ENCODE measurements around the gene GNL2.

Gene GNL2

DNA sequence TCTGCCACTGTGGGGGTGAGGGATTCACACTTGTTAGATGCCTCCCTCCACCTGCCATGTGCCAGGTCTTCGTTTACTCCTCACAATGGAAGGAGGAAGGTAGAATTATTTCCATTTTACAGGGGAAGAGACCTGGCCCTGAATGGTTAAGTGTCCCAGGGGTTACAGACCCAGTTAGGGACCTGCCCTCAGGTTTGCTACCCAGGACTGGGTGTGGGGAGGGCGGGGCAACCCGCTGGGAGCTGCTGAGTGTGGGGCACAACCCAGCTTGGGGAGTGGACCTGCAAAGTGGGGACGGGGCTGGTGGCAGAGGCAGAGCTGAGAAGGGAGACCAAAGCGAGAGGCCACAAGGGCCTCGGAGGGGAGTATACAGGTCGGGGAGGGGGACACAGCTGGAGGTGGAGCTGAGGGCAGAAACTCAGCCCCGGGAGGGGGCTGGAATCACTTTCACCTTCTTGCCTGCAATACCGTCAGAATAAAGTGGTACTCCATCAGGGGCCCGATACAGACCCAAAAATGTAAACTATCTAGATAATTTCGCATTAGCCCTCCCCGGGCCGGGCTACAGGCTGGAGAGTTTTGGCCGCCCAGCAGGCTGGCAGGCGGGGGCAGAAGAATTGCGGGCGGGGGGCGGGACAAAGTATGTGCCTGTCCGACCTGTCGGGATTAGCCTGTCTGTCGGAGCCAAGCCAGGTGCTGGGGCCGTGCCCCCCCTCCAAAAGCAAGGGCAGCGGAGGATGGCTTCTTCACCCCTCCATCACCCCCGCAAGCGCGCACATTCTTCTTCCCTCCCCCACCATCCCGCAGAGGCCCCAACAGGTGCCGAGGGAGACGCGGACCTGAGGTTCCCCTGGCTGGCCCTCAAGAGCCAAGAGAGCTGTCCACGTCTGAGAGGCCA, 37.6 kb upstream of the GNL2 start:
- TF ChIP-seq, protein P1, sequence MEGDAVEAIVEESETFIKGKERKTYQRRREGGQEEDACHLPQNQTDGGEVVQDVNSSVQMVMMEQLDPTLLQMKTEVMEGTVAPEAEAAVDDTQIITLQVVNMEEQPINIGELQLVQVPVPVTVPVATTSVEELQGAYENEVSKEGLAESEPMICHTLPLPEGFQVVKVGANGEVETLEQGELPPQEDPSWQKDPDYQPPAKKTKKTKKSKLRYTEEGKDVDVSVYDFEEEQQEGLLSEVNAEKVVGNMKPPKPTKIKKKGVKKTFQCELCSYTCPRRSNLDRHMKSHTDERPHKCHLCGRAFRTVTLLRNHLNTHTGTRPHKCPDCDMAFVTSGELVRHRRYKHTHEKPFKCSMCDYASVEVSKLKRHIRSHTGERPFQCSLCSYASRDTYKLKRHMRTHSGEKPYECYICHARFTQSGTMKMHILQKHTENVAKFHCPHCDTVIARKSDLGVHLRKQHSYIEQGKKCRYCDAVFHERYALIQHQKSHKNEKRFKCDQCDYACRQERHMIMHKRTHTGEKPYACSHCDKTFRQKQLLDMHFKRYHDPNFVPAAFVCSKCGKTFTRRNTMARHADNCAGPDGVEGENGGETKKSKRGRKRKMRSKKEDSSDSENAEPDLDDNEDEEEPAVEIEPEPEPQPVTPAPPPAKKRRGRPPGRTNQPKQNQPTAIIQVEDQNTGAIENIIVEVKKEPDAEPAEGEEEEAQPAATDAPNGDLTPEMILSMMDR (IDR thresholded peaks at IDR 0.05; ENCODE audit: borderline replicate concordance, insufficient read depth, low read depth, low read length): no peak

DNA sequence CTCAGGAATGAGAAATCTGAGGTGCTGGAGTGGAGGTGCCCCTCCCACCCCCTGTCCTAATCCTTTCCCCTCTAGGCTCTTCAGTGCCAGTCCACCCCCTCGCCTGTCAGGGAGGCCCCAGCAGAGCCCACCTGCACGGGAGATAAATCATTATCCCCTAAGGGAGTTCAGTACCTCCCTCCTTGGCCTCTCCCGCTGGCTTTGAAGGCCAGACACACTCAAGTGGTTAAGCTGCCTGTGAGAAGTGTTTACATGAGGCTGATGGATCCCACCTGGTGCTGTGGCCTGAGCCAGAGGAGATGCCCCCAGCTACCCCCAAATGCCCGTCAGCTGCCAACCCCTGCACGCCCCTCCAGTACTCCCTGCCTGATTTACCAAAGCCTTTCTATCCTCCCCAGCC, 35.3 kb upstream of the GNL2 start:
- TF ChIP-seq, protein P1 (IDR thresholded peaks at IDR 0.05; ENCODE audit: borderline replicate concordance, insufficient read depth, low read depth, low read length): no peak

More for the DNA sequence above, 37.6 kb upstream of the GNL2 start:
- H3K4me3 ChIP-seq (ENCODE audit: low read depth, low read length): no peak overlapping the region

DNA sequence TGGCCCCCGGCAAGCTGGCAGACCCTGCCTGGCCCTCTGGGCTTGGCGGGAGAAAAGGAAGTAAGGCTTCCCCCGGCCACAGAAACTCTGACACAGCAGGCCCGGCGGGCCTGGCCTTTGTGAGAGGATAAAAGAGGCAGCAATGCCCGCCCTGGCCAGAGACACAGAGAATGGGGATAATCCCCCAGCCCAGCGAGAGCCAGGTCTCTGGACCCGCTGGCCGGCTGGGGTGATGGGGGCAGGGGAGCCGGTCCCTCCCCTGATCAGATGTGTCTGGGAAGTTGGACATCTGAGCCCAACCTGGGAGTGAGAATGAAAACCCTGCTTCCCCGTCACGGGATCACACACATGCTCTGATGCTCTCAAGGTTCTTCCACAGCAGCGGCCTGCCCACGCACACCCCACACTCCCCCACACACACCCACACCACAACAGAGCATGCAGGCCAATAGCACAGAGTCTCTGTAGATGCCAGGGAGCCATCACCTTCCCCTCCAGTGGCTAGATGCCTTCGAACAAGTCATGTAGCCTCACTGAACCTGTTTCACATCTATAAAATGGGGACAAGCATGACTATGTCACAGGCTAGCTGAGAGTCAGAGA, 34.8 kb upstream of the GNL2 start:
- H3K4me3 ChIP-seq (ENCODE audit: low read depth, low read length): no peak overlapping the region
- TF ChIP-seq, protein P1 (IDR thresholded peaks at IDR 0.05; ENCODE audit: borderline replicate concordance, insufficient read depth, low read depth, low read length): no peak

More for the DNA sequence above, 35.3 kb upstream of the GNL2 start:
- no peak overlapping the region for H3K4me3 ChIP-seq (ENCODE audit: low read depth, low read length)

DNA sequence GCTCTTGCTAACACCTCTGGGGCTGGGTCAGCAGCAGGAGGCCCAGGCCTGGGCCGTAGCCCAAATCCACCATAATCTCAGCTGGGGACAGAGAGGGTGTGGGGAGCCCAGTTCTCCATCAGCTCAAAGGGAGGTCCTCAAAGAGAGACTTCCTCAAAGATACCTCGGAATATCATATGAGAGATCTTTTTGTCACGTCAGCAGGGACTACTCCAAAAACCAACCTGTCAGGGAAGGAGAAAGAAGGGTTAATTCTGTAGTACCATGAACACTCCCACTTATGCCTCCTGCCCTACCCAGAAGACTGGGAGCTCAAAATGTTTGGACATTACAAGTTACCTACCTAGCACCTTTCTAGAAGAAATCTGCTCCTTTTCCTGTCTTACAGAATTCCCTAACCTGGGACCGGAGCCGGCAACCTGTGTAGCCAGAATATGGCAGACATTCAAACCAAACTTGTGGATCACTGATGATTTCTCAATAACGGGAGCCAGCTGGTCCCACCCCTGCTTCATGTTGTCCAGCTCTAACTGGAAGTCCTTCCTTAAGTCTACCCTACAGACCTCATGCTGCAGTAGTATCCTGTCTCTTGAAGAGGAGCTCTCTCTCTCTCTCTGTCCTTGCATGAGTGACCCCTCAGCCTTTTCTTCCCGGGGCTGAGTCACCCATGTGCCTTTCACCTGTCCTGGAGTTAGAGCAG, 34.1 kb upstream of the GNL2 start:
- H3K4me3 ChIP-seq (ENCODE audit: low read depth, low read length): no peak overlapping the region
- TF ChIP-seq, protein P1 (IDR thresholded peaks at IDR 0.05; ENCODE audit: borderline replicate concordance, insufficient read depth, low read depth, low read length): no peak

DNA sequence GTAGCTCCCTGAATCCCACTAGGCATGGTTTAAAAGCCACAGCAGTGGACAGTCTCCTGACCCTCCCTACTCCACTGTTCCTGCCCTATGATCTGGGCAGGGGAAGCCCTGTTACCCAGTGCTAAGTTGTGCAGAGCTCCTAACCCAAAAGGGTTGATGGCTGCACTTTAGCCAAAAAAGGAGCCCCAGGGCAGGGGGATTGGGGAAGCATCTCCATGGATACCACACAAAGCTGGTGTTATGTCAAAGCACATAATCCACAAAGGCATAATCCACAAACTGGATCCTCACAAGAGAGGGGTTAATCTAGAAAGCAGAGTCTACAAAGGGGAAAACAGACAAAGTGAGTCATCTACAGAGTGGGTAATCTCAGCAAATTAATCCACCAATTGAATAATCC, 33.3 kb upstream of the GNL2 start:
- TF ChIP-seq, protein P1 (IDR thresholded peaks at IDR 0.05; ENCODE audit: borderline replicate concordance, insufficient read depth, low read depth, low read length): no peak
- H3K4me3 ChIP-seq (ENCODE audit: low read depth, low read length): no peak overlapping the region

DNA sequence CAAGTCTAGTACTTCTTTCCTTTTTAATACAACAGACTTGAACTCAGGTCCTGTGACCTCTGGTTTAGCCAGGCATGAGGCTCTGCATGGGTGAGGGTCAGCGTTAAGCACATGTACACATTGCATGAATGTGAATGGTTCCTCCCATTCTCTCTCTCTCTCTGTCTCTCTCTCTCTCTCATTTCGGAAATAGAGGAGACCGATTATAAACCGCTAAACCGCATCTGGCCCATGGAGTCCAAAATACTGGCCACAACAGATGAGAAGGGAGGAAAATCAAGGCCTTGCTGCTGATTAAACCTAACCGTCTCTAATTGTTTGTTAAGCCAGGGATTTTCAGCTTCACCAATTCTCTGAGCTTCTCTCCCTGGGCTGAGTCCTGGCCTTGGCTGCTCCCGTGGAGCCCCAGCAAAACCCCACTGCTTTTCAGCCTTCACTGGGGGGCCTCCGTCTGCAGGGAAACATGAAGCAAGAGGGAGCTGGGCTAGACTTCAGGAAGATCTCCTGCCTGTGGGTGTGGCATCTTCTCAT, 32.4 kb upstream of the GNL2 start:
- H3K4me3 ChIP-seq (ENCODE audit: low read depth, low read length): no peak overlapping the region
- TF ChIP-seq, protein P1 (IDR thresholded peaks at IDR 0.05; ENCODE audit: borderline replicate concordance, insufficient read depth, low read depth, low read length): no peak
